NCI-H1436 (cell line): ENCODE measurements around the gene KCTD19.

Experiments
- DNase-seq: peaks from one replicate; lab custom pipeline; 2025; lab: John Stamatoyannopoulos, UW

Gene KCTD19

DNA sequence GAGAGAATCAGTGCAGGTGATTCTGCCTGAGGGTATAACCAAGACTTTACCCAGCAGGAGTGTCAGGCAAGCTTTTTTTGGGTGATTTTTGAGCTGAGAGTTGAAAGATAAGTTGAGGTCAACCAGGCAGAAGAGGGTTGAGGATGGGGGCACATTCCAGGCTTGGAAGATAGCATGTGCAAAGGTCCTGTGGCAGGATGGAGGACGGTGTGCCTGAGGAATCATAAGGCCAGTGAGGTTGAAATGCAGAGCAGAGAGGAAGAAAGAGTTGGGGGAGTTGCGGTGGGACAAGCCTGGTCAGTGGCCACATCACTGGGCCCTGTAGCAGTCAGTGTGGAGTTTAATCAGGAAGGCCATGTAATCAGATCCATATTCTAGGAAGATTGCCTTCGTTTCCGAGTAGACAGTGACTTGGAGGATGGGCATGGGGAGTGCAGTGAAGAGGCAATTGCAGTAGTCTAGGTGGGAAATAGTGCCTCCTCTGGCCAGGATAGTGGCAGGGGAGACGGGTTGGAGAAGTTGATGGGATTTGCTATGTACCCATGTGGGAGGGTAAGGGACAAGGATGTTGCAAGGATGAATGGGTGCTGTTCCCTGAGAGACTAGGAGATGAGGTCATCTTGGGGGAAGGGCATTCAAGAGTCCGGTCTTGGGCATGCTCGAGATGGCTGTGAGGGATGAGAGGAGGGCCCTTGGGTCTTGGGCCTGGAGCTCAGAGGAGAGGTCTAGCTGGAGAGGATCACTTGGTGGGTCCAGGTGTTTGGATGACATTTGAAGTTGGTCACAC, 43.3 kb downstream of the KCTD19 start:
- DNase-seq: no peak

DNA sequence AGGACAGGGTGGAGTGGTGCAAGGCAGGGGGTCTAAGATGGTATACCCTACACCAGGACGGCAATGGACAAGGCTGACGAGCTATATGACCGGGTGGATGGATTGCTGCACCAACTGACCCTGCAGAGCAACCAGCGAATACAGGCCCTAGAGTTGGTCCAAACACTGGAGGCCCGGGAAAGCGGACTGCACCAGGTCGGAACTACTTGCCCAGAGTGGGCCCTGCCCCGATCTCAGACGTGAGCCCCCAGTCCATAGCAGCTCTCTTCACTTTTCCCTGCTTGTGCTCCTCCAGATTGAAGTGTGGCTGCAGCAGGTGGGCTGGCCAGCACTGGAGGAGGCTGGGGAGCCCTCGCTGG, 44.1 kb downstream of the KCTD19 start:
- no peak for DNase-seq

DNA sequence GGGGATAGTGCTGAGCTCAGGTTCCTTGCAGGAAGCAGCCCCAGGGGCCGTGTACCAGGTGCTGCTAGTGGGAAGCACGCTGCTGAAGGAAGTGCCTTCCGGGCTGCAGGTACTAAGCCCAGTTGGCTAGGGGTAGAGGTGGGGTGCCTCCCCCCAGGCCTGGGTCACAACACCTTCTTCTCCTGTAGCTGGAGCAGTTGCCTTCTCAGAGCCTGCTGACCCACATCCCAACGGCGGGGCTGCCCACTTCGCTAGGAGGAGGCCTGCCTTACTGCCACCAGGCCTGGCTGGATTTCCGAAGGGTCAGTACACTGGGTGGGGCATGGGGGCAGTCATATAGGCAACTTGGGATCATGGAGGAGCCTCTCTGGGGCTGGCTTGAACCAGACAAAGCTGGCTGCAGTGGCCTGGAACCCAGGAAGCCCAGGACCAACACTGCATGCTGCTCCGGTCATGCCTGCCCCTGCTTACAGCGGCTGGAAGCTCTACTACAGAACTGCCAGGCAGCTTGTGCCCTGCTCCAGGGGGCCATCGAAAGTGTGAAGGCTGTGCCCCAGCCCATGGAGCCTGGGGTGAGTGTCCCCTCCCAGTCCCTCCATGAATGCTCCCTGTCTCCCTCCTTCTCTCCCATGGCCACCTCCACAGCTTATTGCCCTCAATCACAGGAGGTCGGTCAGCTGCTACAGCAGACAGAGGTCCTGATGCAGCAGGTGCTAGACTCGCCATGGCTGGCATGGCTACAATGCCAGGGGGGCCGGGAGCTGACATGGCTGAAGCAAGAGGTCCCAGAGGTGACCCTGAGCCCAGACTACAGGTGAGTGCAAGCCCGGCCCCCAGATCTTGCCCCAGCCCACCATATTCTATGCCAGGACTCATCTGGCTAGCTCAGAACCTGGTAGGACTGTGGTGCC, 44.8 kb downstream of the KCTD19 start:
- no peak for DNase-seq

DNA sequence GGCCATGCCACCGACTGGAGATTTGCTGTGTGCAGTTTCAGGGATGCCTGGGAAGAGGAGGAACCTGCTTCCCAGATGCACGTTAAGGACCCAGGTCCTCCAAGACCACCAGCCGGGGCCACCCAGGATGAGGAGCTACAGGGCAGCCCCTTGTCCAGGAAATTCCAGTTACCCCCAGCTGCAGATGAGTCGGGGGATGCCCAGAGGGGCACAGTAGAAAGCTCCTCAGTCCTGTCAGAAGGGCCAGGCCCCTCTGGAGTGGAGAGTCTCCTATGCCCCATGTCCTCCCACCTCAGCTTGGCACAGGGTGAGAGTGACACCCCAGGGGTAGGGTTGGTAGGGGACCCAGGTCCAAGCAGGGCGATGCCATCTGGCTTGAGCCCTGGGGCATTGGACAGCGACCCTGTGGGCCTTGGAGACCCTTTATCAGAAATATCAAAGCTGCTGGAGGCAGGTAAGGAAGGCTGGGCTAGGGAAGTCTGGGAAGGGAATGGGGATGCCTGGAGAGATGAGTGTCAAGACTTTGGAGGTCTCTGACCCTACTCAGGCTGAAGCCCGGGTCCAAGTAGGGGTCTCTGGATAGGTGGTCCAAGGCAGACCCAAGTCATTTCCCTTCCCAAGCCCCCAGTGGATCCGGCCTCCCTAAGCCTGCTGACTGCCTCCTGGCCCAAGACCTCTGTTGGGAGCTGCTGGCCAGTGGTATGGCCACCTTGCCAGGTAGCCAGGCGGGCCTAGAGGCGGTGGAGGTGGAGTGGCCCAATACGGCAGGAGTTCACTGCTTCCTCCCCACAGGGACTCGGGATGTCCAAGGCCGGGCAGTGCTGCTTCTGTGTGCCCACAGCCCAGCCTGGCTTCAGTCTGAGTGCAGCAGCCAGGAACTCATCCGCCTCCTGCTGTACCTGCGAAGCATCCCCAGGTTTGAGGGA, 46.2 kb downstream of the KCTD19 start:
- no peak for DNase-seq

DNA sequence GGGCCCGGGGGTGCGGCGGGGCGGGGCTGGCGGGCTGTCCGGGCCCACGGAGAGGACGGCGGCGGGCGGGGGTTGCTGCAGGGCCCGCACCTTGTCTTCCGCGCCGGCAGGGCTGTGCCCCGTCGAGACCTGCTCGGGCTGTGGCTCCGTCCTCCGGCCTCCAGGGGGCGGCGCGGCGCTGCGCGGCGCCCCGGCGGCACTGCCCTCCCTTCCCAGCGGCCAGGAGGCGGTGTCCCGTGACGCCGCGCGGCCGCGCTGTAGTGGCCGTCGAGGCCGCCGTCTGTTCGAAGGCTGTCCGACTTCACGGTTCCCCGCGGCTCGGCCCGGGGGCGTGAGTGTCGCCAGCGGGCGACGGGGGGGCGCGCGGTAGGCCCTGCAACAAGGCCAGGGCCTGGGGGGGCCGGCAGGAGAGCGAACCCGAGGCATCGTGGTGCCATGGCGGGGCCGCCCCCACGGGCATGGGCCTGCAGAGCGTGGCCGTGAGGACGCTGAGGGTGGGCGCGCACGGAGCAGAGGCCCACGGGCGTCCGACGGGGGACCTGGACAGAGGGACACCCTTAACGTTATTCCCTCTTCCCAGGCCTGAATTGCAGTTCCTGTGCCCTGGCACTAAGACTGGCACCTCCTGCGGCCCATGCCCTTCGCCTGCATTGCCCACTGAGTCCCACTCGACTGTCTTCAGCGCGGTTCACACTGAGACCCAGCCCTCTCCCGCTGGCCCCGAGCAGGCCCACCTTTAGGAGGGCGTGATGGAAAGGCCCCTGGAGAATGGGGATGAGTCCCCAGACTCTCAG, 47.0 kb downstream of the KCTD19 start, which contains the start of gene PLEKHG4:
TSS of gene PLEKHG4 (plus strand) at position 237 of the 794 bp plus-strand sequence. CDS start at position 750, 513 bp downstream.
- peak; percentile 84 for DNase-seq

DNA sequence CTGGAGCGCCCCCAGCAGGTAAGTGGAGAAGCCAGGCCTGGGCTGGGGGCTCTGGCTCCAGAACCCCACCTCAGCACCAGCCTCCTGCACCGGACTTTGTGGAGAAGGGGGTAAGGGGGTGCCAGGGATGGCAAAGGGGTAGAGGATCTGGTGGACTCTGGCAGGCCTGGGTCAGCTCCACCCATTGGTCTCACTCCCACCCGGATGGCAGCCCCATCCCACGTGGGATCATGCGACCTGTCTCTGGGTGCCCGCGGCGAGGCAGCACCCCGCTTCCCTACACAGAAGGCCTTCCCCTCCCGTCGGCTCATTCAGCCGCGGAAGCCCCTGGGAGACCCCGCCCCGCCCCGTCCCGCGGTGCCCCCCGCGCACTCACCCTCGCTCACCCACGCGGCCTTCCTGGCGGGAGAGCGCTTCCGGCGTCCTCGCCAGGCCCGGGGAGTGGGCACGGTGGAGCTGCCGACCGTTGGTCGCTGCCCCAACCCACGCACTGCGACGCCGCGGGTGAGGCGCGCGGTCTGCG, 47.7 kb downstream of the KCTD19 start:
- DNase-seq: peak; percentile 44

DNA sequence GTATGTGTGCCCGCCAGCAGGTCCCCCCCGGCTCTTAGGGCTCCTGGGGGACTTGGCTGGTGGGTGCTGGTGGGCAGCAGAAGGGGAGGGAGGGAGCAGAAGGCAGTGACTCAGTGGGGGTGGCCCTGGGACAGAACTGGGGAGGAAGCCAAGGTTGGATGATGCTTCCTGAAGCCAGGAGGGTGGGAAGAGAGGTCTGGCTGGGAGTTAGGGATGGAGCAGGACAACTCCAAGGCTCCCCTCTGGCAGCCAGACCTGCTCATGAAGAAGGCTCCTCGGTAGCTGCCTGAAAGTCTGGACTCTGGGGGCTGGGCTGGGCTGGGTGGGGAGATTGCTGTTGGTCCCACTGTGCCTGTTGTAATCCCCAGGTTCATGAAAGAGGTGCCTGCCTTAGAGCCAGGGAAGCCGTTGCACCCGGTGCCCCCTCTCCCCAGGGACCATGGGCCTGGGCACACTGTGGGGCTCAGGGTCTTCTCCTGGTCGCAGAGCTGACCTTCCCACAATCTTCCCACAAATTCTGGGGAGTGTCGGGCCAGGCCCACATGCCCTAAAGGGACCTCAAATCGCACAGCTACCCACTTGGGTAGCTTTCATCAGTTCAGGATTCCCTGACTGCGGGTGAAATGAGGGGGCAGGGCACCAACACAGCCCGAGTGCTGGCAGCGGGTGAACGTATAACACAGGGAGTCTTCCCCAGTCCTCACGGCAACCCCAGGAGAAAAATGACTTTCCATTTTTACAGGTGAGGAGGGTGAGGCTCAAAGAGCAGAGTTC, 48.4 kb downstream of the KCTD19 start:
- DNase-seq: no peak

DNA sequence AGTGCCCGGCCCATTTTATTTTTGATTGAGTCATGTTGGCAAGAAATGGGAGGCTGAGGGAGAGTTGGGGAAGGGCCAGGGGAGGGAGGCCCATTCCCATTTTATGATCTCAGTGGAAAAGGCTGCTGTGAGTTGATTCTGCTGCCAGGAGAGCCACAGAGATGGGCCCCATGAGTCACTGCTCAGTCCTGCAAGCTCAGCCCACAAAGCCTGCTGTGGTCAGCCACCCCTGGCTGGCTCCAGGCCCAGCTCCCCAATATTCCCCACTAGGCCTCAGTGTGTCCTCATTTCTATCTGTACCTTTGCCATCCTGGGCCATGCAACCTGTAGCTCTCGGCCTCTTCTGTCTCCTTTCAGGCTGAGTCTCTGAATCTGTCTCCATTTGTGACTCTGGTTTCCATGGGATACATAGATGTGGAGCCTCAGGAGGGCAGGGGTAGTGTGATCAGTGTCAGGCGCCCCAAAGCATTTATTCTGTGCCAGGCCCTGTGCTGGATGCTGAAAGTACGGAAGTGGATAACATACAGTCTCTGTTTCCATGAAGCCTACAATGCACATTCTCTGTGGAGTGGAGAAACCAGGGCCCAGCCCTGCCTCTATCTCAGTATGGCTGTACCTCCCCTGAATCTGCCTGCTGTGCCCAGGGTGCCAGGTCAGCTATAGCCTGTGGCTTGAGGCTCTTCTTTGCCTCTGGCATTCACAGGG, 49.1 kb downstream of the KCTD19 start:
- no peak for DNase-seq

DNA sequence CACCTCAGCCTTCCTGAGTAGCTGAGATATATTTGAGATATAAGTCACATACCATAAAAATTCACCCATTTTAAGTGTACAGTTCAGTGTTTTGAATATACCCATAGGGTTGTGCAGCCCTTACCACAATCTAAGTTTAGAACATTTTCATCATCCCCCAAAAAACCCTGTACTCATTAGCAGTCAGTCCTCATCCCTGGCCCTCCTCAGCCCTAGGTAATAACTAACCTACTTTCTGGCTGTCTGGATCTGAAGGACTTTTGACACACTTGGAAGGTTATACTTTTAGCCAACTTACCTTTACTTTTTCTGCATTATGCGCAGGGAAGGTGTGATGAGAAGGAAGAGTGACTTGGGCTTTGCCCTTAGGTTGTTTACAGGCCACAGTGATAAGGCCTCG, 51.2 kb downstream of the KCTD19 start:
- DNase-seq: no peak

DNA sequence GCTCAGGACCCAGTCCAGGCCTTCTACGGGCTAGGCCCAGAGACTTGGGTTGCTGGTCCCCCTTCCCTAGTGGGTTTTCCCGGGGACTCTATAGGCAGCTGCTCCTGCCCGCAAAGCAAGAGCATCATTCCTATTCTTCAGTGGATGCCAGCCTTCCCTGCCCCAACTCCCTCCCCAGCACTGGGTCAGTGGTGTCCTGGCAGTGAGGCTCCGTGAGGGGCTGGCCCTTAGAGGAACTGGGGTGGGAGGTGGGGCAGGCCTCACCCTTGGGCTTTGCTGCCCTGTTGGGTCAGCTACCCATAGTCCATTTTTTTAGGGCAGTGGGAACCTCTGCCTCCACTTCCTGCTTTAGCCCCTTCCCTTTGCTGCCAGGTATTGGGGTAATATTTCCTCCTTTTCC, 55.1 kb downstream of the KCTD19 start:
- DNase-seq: no peak

DNA sequence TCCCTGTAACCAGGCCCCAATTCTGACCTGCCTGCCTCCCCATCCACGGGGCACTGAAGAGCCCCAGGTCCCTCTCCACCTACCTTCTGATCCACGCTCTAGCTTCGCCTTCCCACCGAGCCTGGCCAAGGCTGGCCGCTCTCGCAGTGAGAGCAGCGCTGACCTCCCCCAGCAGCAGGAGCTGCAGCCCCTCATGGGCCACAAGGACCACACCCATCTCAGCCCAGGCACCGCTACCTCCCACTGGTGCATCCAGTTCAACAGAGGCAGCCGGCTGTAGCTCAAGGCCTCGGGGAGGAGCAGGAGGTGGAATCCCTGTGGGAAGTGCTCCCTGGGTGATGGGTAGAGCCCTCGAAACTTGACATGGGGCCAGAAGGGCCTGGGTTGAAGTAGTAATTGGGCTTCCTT, 55.6 kb downstream of the KCTD19 start:
- no peak for DNase-seq

DNA sequence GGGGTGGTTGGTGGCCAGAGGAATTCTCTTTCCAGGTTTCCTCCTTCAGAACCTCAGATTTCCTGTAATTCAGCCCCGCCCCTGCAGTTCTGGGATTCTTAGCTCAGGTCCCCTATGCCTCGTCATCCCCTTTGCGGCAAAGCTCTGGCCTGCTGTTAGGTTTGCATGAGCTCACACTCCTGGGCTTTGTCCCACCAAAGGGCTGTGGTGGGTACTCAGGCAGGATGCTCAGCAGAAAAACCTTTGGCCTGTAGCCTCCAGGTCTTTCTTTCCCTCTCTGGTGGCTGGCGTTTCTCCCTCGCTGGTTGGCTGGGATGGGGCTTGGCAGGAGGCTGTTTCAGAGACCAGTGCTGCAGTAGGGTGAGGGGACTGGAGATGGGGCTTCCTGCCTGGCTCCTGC, 56.8 kb downstream of the KCTD19 start:
- no peak for DNase-seq

DNA sequence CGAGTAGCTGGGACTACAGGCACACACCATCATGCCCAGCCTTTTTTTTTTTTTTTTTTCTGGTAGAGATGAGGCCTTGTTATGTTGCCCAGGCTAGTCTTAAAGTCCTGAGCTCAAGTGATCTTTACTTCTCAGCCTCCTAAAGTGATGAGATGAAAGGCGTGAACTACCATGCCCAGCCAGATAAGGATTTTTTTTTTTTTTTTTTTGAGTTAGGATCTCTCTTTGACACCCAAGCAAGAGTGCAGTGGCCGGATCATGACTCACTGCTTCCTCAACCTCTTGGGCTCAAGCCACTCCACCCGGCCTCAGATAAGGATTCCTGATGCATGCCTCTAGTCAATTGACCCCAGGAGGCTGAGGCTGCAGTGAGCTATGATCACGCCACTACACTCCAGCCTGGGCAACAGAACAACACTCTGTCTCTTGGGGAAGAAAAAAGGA, 58.4 kb downstream of the KCTD19 start:
- DNase-seq: no peak

DNA sequence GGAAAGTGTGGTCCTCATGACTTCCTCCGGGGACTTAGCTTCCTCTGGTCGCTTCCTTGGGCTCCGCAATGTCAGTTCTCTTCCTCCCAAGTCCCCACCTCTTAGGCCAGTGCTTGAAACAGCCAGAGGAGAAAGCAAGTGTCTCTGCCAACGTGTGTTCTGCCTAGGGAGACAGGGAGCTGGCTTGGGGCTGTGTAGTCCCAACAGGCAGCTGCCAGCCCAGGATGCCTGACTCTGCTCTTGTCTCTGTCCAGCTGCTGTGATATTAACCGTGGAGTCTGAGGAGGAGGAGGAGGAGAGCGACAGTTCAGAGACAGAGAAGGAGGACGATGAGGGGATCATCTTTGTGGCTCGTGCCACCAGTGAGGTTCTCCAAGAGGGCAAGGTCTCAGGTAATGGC, 60.7 kb downstream of the KCTD19 start:
- no peak for DNase-seq

DNA sequence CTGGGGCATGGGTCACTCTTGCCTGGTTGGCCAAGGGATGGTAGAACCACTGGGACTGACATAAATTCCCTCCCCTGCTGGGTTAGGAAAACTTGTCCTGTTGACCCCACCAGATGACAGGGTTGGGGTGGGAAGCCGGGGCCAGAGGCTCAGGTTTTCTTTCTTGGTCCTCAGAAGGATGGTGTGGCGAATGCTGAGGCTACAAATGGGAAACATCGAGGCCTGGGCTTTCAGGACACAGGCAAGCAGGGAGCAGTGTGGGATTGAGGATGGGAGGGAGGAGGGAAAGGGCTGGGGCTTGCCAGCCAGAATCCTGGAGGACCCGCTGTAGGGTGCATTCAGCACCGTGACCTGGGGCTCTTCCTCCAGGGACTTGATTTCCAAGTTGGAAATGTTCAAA, 61.7 kb downstream of the KCTD19 start:
- no peak for DNase-seq

DNA sequence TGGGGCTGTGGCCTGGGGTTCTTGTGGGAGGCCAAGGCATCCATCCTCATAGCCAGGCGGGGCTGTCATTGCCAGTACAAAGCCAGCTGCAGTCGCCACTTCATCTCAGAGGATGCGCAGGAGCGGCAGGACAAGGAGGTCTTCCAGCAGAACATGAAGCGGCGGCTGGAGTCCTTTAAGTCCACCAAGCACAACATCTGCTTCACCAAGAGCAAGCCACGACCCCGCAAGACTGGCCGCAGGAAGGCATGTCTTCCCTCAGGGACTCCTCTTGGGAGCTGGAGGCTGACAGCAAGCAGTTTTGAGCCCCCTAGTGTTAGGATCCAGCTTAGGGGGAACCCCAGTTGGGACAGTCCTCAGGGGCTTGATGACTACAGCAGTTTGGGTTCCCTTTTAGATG, 62.3 kb downstream of the KCTD19 start:
- DNase-seq: no peak

DNA sequence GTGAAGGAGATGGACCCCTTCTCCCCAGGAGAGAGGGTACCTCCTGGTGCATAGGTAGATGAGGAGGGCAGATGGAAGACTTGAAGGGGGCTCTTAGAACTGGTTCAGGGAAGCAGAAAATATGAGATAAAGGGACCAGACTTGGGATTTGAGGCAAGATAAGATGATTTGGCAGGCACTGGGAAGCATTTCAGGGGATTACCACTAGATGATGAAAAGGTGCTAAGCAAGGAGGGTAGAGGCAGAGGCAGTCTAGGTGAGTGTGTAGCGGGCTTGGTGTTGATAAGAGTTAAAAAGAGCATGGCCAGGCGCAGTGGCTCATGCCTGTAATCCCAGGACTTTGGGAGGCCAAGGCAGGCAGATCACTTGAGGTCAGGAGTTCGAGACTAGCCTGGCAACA, 63.3 kb downstream of the KCTD19 start:
- no peak for DNase-seq

DNA sequence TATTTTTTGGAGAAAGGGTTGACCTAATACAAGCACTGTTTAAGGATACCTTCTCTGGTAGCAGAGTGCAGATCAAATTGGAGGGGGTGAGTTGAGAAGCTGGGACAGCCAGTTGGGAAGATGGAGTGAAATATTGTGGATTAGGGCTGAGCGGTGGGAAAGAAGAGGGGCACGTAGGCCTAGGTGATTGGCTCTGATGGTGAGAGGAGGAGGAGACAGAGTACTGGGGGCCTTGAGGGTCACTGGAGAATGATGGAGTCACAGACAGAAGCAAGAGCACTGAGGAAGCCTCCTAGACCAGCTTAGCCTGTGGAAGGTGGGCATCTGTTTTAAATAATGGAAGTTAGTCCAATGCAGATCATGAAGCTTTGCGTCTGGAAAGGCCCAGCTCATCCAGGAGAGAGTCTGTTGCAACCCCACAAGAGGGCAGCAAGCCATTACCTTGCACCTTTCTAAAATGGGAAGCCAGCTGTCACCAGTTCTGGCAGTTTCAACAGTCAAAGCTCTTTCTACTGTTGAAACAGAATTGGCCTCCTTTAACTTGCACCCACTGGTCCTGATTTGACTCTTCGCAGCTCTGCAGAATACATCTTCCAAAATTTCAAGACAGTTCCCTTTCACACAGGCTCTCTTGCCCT, 66.0 kb downstream of the KCTD19 start:
- DNase-seq: peak; percentile 10

DNA sequence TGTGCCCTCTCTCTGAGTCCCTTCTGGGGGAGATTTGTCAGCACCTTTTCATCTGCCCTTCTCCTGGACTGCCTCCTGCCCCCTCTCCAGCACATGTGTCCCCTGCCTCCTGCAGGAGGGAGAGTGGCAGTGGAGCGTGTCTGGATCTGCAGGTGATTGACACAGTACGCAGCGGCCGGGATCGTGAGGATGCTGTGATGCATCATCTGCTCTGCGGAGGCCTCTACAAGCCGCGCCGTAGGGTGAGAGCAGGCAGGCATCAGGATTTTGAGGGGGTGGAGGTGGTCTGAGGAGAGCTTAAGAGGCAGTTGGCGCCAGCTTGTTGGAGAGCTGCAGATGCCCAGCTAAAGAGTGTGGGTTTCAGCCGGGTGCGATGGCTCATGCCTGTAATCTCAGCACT, 66.8 kb downstream of the KCTD19 start:
- DNase-seq: no peak
